GM21360 (cell line): ENCODE measurements around the gene CADM4.
"Not testable (repeated sequence)": the region's sequence is repeated elsewhere in the genome, so short reads cannot be mapped to it uniquely, and the experiment has no call there.

Experiments used
- ATAC-seq: cut with Tn5 transposase; IDR thresholded peaks from one replicate; pipeline ENCODE4 v1.9.1; 2021; ENCODE audit warnings: mild to moderate bottlenecking, moderate library complexity; ENCODE audit not compliant: unreplicated experiment

CADM4 gene

DNA sequence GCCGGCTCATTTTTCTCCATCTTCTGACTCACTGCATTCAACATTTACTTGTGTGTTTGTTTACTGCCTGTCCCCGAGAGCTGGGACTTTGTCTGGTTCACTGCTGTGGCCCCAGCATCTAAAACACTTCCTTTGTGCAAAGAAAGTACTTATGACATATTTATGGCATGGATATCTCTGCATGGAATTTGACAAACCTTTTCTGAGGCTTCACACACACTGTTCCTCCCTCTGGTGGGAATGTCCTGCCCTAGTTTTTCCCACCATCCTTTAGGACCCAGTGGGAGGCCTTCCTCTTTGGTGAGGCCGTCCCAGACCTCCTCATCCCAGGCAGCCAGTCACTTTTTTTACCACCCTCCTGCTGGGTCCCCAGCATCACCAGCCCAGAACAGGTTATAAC, 29.2 kb downstream of the CADM4 start:
- no peak for ATAC-seq

DNA sequence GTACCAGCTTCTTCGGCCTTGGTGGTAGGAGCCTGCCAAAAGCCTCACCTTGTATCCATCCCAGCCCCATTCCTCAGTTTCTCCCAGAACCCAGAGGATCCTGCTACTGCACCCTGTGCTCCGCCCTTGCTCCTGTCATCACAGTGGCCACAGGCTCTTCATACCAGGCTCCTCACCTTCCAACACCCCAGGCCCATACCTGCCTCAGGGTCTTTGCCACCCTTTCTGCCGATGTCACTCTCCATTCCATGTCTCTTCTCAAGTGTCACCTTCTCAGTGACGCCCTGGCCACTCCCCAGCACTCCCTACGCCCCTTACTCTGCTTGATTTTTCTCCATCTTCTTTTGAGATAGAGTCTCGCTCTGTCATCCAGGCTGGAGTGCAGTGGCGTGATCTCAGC, 29.8 kb downstream of the CADM4 start:
- ATAC-seq = no peak

DNA sequence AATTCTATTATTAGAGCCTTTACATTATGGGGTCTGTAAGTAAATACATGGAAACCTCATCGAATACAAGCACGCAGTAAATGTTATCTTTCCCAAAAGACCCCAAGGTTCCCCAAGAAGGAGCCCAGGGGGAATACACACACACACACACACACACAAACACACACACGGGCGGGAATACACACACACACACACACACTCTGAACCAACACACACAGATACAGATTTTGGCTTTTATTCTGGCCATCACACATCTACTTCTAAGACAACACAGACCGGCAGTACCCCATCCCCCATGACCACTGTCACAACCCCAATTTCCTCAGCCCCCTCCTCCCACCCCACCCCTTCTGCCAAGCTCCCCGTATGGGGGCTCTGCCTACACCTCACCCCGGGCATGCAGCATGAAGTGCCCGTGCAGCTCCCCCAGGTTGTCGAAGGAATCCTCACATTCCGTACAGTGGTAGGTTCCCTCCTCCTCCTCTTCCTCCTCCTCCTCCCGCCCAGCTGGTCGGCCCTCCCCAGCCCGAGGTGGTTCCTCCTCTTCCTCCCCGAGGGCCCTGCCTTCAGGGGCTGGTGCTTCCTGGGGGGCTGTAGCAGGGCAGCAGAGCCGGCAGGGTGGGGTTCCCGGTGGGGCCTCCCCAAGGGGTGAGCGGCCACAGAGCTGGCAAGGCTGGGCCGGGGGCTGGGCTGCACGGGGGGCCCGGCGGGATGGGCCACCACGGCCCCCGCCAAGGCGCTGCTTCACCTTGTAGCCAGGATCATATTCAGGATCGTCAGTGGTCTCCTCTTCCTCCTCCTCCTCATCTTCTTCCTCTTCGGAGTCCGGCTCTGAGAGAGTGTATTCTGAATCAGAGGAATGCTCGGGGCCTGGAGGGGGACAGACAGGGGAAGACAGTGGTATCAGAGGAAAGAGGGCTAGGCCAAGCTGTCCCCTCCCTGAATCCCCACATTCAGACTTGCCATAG, 32.1 kb downstream of the CADM4 start:
- no peak for ATAC-seq

DNA sequence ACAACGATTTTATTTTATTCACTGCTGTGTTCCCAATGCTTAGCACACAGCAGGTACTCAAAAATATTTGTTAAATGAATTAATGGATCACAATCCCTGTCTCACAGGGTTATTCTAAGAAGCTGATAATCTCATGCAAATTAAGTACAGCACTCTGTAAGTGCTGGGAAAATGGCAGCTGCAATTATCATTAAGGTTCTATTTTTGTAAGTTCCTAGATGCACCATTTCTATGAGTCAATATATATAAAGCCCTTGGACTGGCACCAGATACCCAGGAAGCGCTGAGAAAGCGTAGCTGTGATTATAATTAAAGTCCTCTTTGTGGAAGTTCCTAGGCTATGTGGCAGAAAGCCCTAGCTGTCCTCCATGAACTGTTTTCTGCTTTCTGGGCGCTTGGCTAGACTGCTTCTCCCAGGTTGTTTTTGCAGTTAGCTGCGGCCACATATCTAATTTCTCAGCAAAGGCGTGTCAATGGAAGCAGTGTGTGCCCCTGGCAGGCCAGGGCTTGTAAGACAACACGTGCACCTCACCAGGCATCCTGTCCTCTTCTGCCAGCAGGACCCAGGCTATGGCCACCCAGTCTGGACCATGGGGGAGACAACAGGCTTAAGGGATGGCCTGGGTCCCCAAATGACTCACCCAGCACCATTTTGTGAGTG, 33.0 kb downstream of the CADM4 start:
- no peak for ATAC-seq

DNA sequence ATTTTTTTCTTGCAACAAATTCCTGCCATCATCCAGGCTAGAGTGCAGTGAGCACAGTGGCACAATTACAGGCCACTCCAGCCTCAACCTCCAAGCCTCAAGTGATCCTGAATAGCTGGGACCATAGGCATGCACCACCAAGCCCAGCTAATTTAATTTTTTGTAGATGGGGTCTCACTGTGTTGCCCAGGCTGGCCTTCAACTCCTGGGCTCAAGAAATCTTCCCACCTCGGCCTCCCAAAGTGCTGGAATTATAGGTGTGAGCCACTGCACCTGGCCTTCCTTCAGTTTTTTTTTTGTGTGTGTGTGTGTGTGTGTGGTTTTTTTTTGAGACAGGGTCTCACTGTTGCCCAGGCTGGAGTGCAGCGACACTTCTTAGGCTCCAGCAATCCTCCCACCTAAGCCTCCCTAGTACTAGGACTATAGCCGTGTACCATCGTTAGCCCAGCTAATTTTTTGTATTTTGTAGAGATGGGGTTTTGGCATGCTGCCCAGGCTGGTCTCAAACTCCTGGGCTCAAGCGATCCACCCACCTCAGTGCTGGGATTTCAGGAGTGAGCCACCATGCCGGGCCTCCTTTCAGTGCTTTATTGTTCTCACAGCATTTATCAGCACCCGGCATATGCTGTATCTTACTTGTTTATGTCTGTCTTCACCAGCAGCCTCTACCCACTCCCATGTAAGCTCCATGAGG, 33.6 kb downstream of the CADM4 start:
- ATAC-seq = no peak

DNA sequence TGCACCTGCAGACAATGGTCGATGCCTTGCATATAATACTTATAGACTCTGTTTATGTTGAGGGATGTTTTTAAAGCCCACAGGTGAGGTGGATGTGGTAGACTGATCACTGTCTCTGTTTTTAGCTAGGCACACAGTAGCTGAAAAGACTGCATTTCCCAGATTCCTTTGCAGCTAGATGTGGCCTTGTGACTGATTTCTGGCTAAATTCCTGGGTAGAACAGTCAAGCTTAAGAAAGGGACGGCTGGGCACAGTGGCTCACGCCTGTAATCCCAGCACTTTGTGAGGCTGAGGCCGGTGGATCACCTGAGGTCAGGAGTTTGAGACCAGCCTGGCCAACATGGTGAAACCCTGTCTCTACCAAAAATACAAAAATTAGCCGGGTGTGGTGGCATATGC, 39.3 kb downstream of the CADM4 start:
- not testable (repeated sequence) for ATAC-seq

DNA sequence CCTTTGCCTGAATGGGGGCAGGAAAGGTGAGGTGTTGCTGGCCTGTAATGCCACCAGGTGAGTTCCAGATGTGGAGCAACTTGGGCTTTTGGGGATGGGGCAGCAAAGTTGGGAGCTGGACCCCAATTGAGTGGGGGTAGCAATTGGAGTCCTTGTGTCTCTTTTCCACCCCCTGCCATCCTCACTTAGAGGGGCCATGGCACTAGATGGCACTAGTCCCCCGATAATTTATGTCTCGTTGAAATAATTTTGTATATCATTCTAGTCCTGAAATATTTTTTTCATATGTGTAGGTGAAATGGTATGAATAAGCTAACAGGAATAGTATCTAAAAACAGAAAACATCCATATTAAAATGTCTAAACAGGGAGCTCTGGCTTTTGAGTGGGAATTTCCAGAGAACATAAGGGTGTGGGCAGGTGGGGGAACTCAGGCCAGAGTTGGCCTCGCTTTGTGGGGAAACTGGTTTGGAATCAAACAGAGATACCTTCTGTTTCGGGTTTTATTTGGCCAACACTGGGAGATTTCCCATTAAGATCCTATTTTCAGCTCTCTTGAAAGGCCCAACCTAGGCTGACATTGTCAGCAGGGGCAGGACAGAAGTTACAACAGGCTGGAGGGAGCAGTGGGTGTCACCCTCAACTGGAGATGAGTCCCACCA, 39.9 kb downstream of the CADM4 start:
- no peak for ATAC-seq

DNA sequence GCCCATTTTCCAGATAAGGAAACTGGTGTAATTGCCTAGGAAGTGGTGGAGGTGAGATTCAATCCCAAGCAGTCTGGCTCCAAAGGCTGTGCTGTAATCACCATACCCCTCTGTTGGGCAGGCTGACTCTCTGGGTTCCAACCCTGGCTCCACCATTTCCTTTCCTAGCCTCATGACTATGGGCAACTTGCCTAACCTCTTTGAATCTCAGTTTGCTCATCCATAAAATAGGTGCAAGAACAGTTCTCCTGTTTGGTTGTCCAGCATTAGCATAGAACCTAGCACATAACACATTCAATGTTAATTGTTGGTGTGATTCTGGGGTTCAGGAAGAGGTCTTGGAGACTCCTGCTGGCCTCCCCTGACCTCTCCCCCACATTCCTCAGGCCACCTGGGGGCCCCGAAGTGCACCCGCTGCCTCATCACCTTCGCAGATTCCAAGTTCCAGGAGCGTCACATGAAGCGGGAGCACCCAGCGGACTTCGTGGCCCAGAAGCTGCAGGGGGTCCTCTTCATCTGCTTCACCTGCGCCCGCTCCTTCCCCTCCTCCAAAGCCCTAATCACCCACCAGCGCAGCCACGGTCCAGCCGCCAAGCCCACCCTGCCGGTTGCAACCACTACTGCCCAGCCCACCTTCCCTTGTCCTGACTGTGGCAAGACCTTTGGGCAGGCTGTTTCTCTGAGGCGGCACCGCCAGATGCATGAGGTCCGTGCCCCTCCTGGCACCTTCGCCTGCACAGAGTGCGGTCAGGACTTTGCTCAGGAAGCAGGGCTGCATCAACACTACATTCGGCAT, 41.0 kb downstream of the CADM4 start:
- no peak for ATAC-seq

DNA sequence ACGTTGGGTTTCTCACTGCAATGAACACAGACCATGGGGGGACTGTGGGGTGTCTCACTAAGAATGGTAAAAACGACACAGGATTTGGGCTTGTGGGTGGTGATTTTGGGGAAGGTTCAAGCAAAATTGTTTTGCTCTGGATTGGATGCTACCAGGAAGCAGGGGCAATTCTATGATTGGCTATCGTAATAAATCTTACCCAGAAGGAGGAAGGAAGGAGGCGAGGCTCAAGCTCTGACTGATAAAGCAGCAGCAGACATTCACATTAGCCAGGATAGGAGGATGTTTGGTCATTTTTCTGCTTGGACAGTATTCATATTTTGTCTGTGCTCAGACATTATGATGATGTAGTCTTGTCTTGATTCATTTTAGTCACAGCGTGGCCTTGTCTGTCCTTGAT, 41.8 kb downstream of the CADM4 start:
- no peak for ATAC-seq

DNA sequence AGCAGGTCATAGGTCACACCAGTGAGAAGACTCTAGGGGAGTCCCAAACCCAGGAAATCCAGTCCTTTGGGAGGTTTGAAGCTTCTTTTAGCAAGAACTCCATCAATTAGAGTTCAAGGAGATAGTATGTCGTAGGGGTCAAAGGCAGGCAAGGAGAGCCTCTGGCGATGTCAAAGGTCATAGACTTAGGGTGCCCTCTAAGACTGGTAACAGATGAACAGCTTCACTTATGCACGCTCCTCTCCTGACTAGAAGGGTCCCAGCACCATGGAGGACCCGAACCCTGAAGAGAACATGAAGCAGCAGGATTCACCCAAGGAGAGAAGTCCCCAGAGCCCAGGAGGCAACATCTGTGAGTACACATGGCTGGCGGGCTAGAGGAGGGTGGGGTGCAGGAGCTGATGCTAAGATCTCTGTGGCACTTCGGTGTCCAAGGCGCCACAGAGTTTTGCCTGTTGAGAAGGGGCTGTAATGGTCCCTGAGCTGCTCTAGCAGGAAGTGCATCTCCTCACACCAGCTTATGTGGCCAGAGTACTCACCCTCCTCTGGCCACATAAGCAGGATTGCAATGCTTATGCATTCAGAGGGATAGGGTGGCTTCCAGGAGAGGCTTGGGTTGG, 42.7 kb downstream of the CADM4 start:
- ATAC-seq = no peak

DNA sequence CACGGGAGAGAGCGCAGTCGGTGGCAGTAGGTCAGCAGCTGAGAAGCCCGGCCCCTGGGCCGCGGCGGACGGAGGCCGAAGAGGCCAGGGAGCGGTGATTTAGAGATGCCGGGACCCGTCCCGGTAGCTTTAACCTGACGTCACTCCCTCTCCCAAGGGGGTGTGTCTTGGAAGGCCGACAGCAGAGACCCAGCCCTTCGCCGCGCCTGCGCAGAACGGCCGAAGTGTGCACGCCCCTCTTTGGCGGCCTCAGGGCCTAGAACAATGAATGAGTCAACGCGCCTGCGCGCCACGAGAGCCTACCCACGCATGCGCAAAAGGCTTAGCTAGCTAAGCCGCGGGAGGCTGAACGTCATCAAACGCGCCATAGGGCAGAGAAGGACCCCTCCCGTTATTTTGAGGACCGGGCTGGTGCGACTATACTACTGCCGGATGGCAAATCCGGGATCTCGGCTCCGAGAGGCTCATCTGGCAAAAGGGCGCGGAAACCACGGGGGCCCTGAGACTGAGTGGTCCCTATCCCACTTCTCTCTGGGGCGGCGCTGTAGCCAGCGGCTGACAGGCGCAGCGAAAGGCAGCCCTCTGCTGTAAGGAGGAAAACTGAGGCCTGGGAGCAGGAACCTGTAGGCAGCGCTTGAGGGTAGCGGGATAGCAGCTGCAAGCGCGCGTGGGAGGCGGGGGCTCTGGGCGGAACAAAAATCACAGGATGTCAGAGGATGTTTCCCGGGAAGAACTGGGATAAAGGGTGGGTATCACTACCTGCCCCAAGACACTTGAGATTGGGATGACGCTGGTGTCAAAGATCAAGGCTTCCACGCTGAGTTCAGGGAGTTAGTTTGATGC, 43.4 kb downstream of the CADM4 start, which contains the start of the genes IRGQ and ZNF576:
TSS of gene IRGQ (minus strand) at position 136 of the 843 bp plus-strand sequence. CDS start 796 bp downstream, outside the sequence.
TSS of gene ZNF576 (plus strand) at position 597 of the 843 bp plus-strand sequence. CDS start 514 bp downstream, outside the sequence.
- peak; percentile 78 for ATAC-seq

DNA sequence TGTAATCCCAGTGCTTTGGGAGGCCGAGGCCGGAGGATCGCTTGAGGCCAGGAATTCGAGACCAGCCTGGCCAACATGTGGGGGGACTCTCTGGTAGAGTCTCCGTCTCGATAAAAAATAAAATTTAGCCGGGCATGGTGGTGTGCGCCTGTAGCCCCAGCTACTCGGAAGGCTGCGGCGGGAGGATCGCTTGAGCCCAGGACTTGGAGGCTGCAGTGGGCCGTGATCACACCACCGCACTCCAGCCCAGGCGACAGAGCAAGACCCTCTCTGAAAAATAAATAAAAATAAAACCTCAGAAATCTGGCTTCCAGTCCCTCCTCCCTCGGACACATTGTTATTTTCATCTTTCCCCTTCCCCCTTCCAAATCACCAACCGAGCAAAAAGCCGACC, 44.0 kb downstream of the CADM4 start:
- ATAC-seq = no peak

DNA sequence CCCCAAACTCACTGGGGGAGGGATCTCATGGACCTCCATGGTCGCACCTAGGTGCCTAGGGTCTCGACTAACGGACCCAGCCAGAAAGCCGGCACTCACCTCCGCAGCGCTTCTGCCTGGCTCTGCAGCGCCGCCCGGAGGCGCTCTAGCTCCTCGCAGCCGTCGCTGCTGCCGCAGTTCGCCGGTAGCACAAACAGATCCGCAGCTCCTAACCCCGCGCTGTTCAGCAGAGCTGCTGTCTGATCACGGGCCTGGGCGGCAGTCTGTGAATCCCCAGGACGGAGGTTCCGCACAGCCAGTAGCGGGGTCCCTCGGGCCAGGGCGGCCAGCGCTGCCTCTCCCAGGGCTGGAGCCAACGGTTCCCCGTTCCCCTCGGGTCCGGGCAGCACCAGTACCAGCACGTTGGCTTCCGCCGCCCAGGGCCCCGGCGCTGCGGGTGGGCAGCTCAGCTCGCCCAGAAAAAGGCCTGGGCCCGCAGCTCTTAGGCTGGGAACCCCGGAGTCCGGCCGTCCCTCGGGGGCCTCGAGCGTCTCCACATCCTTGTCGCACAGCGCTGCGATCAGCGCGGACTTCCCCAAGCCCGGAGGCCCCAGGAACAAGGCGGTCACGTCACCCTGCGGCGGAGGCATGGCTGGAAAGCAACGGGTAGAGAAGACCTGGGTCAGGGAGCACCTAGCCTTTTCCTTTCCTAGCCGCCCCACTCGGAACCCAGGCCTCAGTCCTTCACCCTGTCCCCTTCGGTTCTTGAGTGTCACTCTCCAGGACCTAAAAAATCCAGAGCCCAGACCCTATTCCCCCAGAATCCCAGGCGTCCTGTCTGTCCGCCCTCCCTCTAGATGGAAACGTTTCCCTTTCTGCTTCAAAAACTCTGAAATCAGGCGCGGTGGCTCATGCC, 44.7 kb downstream of the CADM4 start:
- ATAC-seq = no peak

DNA sequence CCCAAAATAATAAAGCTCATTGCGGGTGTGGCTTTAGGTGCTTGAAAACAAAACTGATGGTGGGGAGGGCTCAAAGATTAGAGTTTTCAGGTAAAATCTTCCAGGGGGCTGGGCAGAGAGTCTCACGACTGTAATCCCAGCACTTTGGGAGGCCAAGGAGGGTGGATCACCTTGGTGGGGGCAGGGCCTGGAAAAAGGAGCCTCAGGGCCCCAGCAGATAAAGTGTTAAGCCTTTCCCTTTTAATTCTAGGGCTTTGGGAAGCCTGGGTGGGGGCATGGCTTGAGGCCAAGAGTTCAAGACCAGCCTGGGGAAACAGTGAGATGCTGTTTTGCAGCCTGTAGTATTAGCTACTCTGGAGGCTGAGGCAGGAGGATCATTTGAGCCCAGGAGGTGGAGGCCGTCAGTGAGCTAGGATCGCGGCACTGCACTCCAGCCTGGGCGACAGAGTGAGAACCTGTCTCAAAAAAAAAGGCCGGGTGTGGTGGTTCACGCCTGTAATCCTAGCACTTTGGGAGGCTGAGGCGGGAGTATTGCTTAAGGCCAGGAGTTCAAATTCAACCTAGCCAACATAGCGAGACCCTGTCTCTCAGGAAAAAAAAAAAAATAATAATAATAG, 45.5 kb downstream of the CADM4 start:
- no peak for ATAC-seq

DNA sequence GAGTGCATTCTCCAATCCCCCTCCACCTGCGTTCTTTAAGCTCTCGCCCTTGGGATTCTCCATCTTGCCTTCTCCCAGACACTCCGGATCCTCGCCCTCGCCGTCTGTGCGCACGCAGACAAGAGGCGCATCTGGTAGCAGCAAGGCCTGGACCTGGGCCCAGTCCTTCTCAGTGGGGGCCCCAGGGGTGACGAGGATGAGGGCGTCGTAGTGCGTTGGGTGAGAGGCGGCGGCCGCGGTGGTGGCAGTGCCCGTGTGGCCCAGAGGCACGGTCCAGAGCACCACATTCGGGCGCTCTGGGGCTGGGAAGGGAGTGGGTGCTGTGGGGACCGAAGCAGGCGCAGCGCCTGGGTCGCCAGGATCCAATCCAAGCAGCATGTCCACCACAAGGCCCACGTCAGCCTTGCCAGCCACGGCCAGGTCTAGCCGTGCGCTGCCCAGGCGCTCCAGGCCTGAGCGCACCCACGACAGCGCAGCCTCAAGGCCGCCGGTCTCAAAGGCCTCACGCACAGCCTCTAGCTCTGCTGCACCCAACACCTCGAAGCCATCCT, 46.8 kb downstream of the CADM4 start:
- no peak for ATAC-seq

DNA sequence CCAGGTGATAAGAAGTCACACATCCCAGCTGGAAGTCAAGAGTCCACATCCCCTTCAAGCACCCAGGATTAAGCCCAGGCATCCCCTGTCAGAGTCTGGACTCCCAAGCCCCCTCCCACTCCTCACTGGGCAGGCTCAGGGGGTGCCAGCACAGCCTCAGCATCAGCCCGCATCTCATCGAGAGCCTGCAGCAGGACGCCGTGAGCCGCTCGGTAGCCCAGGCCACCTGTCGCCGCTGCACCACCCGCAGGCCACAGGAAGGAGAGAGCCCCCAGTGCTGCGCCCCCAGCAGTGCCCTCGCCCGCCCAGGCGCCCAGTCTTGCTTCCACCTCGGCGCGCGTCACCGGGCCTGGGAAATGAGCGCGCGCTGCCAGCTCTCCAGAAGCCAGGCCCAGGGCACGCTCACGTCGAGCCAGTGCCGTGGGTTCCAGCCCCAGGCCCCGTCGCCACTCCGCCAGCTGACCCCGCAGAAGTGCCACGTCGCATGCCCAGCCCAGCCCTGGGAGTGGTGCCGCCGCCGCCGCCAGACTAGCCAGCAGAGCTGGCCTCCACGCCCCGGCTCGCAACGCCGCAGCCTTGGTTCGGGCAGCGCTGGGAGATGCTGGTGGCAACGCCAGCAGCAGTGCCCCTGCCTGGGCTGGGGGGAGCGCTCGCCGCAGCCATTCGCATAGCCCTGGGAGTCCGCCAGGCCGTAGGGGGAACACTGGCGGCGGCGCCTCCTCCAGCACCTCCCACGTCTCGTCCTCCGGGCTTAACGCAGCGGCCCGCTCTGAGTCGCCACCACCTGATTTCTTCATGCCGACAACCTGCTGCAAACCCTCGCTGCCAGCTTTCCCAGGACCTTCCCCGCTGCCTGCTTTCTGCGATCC, 47.5 kb downstream of the CADM4 start:
- ATAC-seq = no peak
